ENCODE measurements around the gene DENND11.

DENND11 gene

DNA sequence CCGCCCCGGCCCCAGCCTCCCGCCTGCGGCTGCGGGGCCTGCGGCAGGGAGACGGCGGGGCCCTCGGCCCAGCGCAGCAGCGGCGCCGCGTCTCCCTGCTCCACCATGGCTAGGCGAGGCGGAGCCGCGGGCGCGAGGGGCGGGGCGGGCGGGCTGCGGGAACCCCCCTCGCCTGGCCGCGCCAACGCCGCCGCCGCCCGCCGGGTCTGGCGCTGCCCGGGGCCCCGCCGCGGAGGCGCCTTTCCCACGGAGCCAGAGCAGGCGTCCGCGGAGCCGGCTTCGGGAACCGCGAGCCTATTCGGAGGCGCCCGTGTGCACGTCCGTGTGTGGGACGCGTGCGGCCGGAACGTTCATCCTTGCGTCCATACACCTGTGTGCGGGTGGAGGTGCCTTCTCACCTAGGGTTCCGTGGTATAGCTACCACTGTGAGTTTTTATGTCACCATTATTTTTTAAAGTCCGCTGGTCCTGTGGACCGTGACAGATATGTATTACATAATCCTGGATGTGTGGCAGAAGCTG, at the start of gene DENND11:
Gene DENND11 (minus strand): TSS at position 120 of the 521 bp plus-strand sequence. CDS start 13 bp downstream, at position 107.
- no peak for TF ChIP-seq CTCF (IDR thresholded peaks at IDR 0.05; ENCODE audit: insufficient read depth, low read depth, low read length, missing control alignments)
- peak; percentile 64 for DNase-seq (ENCODE audit: low read depth)
- peak within 1 kb of the TSS; percentile 58 for H3K4me3 ChIP-seq (ENCODE audit: low read length)

GRCh38 chr7:141748396-141748795, 46.4 kb upstream of the DENND11 start:
- DNase-seq (ENCODE audit: low read depth), result no peak
- no peak overlapping the region for H3K4me3 ChIP-seq (ENCODE audit: low read length)
- no peak for TF ChIP-seq CTCF (IDR thresholded peaks at IDR 0.05; ENCODE audit: insufficient read depth, low read depth, low read length, missing control alignments)

DNA sequence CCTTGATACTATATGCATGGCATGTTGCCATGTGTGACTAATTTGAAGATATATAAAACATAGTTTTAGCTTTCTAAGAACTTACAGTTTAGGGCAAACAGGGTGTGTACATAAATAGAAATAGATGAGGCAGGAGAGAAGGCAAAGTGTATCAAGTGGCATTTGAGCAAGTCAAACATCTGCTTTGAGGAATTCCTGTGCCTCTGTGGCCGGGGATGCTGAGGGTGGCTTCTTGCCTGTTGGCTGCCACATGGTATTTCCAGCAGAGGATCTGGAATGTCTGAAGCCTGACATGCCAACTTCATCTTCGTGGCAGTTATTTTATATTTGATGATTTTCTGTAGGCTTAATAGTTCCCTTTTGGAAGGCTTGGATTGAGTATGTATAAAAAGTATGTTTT, 42.2 kb upstream of the DENND11 start:
- no peak overlapping the region for H3K4me3 ChIP-seq (ENCODE audit: low read length)
- no peak for DNase-seq (ENCODE audit: low read depth)
- TF ChIP-seq CTCF (IDR thresholded peaks at IDR 0.05; ENCODE audit: insufficient read depth, low read depth, low read length, missing control alignments), result no peak

GRCh38 chr7:141742229-141742628, 40.3 kb upstream of the DENND11 start:
- no peak overlapping the region for H3K4me3 ChIP-seq (ENCODE audit: low read length)
- no peak for TF ChIP-seq CTCF (IDR thresholded peaks at IDR 0.05; ENCODE audit: insufficient read depth, low read depth, low read length, missing control alignments)
- DNase-seq (ENCODE audit: low read depth), result no peak

GRCh38 chr7:141739250-141739649, 37.3 kb upstream of the DENND11 start:
- no peak for TF ChIP-seq CTCF (IDR thresholded peaks at IDR 0.05; ENCODE audit: insufficient read depth, low read depth, low read length, missing control alignments)
- peak overlapping the region; percentile 89 for H3K4me3 ChIP-seq (ENCODE audit: low read length)
- DNase-seq (ENCODE audit: low read depth), result no peak

DNA sequence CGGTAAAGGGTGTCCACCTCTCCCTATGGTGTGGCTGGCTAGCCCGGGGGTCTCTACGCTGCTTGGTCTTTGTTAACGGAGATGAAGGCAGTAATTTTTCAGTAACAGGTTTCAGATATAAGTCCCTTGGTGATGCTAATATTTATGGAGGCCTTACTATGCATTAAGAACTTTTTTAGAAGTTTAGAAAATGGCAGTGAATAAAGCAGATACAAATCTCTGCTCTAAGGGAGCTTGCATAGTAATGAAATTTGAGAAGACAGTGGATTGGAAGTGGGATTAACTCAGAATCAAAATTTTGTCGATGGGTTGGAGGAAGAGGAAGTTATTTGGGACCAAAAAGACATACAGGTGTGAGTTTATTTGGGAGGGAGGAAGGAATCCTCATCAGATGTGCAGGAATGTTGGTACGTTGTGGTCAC, 36.6 kb upstream of the DENND11 start:
- H3K4me3 ChIP-seq (ENCODE audit: low read length), result peak overlapping the region; percentile 89
- no peak for TF ChIP-seq CTCF (IDR thresholded peaks at IDR 0.05; ENCODE audit: insufficient read depth, low read depth, low read length, missing control alignments)
- DNase-seq (ENCODE audit: low read depth), result peak; percentile 1

Measured in epithelial cell of esophagus (primary cell).